ENCODE measurements around the gene ZKSCAN4.

DNA sequence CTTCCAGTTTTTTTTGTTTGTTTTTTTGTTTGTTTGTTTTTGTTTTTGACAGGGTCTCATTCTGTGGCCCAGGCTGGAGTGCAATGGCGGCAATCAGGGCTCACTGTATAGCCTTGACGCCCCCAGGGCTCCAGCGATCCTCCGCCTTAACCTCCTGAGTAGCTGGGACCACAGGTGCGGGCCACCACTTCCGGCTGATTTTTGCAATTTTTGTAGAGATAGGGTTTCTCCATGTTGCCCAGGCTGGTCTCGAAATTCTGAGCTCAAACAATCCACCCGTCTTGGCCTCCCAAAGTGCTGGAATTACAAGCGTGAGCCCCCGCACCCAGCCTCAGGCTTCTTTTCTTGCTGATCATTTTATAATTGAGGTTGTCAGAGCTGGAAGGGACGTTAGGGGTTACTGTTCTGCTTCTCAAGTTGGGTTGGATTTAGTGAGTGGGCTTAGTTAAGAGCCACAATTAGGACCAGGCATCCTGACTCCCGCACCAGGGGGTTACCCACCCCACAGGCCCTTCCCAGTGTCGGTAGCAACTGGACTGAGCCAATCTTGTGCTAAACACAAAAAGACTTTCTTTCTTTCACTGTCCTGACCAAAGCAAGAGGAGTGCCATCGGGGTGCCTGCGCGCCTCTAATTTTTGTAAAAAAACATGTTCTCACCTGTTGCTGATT, 40.1 kb downstream of the ZKSCAN4 start:
- no peak for TF ChIP-seq POLR2AphosphoS5 (IDR thresholded peaks at IDR 0.05; ENCODE audit: low read depth, low read length)
- TF ChIP-seq RAD21 (IDR thresholded peaks at IDR 0.05 in 1 of 2, conservative IDR thresholded peaks at IDR 0.05 in 1 of 2; ENCODE audit: low read depth in 2 of 2, low read length in 2 of 2) = no peak
- no peak for TF ChIP-seq POLR2A (IDR thresholded peaks at IDR 0.05; ENCODE audit: control extremely low read depth in 1 of 2, low read depth in 2 of 2, low read length in 2 of 2)
- no peak for TF ChIP-seq TEAD4 (IDR thresholded peaks at IDR 0.05; ENCODE audit: low read depth, low read length)
